Measurements from ENCODE around the gene C1QL4. TPM values are rescaled to one million over a fixed set of nuclear protein-coding genes. Genes with fewer than 3 reads are reported as not detected.

C1QL4 gene
- total and polyA plus RNA-seq, 9 of the 15 experiments (the other 6 are each of a cell fraction or from before 2014, with no cell fraction given): 0.08 to 2.1 (median 0.31) TPM

DNA sequence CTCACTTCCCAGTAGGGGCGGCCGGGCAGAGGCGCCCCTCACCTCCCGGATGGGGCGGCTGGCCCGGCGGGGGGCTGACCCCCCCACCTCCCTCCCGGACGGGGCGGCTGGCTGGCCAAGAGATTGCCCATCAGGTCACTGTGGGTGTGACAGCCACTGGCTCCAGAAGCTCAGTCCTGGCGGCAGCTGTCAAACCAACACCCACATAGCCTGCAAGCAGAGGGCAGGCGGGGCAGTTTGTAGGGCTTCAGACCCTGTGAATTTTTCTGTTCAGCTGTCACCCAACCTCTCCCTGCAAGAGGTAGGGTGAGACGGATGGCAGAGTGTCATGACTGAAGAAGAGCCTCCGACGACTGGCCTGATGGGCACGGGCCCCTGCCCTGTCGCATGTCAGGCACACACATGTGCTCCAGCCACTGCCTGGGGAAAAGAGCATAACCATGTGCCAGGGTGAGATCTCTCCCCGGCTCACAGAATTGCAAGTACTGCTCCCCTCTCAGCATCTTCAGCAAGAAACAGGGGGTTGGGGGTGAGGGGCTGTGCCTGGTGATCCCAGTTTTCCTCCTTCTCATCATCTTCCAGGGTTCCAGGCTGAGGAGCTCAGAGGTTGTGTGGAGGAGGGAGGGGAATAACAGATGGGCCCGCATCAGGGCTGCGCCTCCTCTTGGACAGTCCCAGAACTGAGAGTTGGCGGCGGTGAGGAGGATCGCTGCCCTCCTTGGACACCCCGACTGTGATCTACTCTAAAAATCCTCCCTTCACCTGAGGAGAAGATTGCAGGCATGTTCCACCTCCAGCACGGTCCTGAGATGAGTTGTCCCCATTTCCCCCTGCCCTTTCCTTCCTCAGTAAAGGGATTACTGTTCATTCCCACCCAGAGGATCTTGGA is 53.2 kb downstream of the C1QL4 start (continued):
- TF ChIP-seq, protein P1, sequence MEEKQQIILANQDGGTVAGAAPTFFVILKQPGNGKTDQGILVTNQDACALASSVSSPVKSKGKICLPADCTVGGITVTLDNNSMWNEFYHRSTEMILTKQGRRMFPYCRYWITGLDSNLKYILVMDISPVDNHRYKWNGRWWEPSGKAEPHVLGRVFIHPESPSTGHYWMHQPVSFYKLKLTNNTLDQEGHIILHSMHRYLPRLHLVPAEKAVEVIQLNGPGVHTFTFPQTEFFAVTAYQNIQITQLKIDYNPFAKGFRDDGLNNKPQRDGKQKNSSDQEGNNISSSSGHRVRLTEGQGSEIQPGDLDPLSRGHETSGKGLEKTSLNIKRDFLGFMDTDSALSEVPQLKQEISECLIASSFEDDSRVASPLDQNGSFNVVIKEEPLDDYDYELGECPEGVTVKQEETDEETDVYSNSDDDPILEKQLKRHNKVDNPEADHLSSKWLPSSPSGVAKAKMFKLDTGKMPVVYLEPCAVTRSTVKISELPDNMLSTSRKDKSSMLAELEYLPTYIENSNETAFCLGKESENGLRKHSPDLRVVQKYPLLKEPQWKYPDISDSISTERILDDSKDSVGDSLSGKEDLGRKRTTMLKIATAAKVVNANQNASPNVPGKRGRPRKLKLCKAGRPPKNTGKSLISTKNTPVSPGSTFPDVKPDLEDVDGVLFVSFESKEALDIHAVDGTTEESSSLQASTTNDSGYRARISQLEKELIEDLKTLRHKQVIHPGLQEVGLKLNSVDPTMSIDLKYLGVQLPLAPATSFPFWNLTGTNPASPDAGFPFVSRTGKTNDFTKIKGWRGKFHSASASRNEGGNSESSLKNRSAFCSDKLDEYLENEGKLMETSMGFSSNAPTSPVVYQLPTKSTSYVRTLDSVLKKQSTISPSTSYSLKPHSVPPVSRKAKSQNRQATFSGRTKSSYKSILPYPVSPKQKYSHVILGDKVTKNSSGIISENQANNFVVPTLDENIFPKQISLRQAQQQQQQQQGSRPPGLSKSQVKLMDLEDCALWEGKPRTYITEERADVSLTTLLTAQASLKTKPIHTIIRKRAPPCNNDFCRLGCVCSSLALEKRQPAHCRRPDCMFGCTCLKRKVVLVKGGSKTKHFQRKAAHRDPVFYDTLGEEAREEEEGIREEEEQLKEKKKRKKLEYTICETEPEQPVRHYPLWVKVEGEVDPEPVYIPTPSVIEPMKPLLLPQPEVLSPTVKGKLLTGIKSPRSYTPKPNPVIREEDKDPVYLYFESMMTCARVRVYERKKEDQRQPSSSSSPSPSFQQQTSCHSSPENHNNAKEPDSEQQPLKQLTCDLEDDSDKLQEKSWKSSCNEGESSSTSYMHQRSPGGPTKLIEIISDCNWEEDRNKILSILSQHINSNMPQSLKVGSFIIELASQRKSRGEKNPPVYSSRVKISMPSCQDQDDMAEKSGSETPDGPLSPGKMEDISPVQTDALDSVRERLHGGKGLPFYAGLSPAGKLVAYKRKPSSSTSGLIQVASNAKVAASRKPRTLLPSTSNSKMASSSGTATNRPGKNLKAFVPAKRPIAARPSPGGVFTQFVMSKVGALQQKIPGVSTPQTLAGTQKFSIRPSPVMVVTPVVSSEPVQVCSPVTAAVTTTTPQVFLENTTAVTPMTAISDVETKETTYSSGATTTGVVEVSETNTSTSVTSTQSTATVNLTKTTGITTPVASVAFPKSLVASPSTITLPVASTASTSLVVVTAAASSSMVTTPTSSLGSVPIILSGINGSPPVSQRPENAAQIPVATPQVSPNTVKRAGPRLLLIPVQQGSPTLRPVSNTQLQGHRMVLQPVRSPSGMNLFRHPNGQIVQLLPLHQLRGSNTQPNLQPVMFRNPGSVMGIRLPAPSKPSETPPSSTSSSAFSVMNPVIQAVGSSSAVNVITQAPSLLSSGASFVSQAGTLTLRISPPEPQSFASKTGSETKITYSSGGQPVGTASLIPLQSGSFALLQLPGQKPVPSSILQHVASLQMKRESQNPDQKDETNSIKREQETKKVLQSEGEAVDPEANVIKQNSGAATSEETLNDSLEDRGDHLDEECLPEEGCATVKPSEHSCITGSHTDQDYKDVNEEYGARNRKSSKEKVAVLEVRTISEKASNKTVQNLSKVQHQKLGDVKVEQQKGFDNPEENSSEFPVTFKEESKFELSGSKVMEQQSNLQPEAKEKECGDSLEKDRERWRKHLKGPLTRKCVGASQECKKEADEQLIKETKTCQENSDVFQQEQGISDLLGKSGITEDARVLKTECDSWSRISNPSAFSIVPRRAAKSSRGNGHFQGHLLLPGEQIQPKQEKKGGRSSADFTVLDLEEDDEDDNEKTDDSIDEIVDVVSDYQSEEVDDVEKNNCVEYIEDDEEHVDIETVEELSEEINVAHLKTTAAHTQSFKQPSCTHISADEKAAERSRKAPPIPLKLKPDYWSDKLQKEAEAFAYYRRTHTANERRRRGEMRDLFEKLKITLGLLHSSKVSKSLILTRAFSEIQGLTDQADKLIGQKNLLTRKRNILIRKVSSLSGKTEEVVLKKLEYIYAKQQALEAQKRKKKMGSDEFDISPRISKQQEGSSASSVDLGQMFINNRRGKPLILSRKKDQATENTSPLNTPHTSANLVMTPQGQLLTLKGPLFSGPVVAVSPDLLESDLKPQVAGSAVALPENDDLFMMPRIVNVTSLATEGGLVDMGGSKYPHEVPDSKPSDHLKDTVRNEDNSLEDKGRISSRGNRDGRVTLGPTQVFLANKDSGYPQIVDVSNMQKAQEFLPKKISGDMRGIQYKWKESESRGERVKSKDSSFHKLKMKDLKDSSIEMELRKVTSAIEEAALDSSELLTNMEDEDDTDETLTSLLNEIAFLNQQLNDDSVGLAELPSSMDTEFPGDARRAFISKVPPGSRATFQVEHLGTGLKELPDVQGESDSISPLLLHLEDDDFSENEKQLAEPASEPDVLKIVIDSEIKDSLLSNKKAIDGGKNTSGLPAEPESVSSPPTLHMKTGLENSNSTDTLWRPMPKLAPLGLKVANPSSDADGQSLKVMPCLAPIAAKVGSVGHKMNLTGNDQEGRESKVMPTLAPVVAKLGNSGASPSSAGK (IDR thresholded peaks at IDR 0.05): 0 out of 2 replicates have a peak, but pooled peaks have one; percentile 16
- TF ChIP-seq ZNF436 (CRISPR knock-in tag; IDR thresholded peaks at IDR 0.05) (no peak), NEUROD1 (IDR thresholded peaks at IDR 0.05; ENCODE audit: borderline replicate concordance, low read depth, low read length, partially characterized antibody) (peak; percentile 20), JUN (IDR thresholded peaks at IDR 0.05; ENCODE audit: borderline replicate concordance, low read depth, low read length) (no peak), JUN (CRISPR knock-in tag; IDR thresholded peaks at IDR 0.05; ENCODE audit: borderline replicate concordance) (no peak), RB1 (IDR thresholded peaks at IDR 0.05; ENCODE audit: low read depth) (peak; percentile 16; the same call in 1 of the 2 replicates), NONO (IDR thresholded peaks at IDR 0.05; ENCODE audit: low read depth in 2 of 2, low read length in 1 of 2) (no peak), HLTF (IDR thresholded peaks at IDR 0.05) (no peak)
- TF ChIP-seq, protein P2, sequence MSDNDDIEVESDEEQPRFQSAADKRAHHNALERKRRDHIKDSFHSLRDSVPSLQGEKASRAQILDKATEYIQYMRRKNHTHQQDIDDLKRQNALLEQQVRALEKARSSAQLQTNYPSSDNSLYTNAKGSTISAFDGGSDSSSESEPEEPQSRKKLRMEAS (CRISPR knock-in tag; IDR thresholded peaks at IDR 0.05): 0 out of 2 replicates have a peak, but pooled peaks have one; percentile 51
- TF ChIP-seq, protein P3, sequence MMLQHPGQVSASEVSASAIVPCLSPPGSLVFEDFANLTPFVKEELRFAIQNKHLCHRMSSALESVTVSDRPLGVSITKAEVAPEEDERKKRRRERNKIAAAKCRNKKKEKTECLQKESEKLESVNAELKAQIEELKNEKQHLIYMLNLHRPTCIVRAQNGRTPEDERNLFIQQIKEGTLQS (IDR thresholded peaks at IDR 0.05): peak; percentile 23; the same call in 1 of the 2 replicates
- TF ChIP-seq, protein P3 (CRISPR knock-in tag; conservative IDR thresholded peaks at IDR 0.05): no peak

Measured in K562 (cell line).